Lower leg skin (tissue), 4 donors: ENCODE data around the gene TUBG1. TPM values are rescaled to one million over a fixed set of nuclear protein-coding genes. Genes with fewer than 3 reads are reported as not detected.

ENCODE experiments used
- DNase-seq, 2 donors: peaks; one replicate each; pipeline ENCODE4 v3.0.0-alpha.2; 2019; ENCODE audit warnings: low spot score in 2 of 2
- H3K4me3 ChIP-seq: fragments of 200-600 bp; sonication (generic); 2 replicates; pipeline ENCODE4 v1.5.1; 2017; ENCODE audit warnings: mild to moderate bottlenecking, low read depth; ENCODE audit not compliant: poor library complexity, severe bottlenecking
- POLR2A ChIP-seq, 2 donors: fragments of 450-650 bp; IDR thresholded peaks; one replicate each; pipeline ENCODE4 v1.6.1; 2016 to 2017; ENCODE audit warnings: antibody characterized with exemption in 2 of 2, mild to moderate bottlenecking in 1 of 2, moderate library complexity in 1 of 2
- WGBS, 2 donors: methylation state at CpG; one replicate each; pipeline ENCODE4 v1.1.5; 2018; 5-methylcytosine and 5-hydroxymethylcytosine counted together
- intact Hi-C: fragments of 100-400 bp; cut with DNase I; formaldehyde crosslinking; loops from one replicate; pipeline ENCODE4 v1.15.0; 2023; ENCODE audit warnings: low total_unique reads
- total RNA-seq, 4 donors: library from RNA; depleted of rRNA; stranded (reverse); fragments of >200 nt; gene quantifications; one replicate each; pipeline ENCODE4 v1.1.0, GENCODE V29; 2016
- TF ChIP-seq, protein P1 (sequence below), 3 donors: fragments of 450-650 bp; IDR thresholded peaks; one replicate each; pipeline ENCODE4 v1.5.1; 2016; ENCODE audit warnings: antibody characterized with exemption in 3 of 3, mild to moderate bottlenecking in 3 of 3, moderate library complexity in 2 of 3

Gene TUBG1
- total RNA-seq, 4 donors from 2014 or later = 54.4 to 61.1 (median 56.7) TPM

GRCh38 chr17:42566883-42567573, 42.5 kb upstream of the TUBG1 start, which contains the start of gene MLX:
Gene MLX (plus strand): TSS chr17:42567100. CDS start chr17:42567125, 25 bp downstream.
- peak; percentile 92 to 99 for DNase-seq
- TF ChIP-seq, protein P1, sequence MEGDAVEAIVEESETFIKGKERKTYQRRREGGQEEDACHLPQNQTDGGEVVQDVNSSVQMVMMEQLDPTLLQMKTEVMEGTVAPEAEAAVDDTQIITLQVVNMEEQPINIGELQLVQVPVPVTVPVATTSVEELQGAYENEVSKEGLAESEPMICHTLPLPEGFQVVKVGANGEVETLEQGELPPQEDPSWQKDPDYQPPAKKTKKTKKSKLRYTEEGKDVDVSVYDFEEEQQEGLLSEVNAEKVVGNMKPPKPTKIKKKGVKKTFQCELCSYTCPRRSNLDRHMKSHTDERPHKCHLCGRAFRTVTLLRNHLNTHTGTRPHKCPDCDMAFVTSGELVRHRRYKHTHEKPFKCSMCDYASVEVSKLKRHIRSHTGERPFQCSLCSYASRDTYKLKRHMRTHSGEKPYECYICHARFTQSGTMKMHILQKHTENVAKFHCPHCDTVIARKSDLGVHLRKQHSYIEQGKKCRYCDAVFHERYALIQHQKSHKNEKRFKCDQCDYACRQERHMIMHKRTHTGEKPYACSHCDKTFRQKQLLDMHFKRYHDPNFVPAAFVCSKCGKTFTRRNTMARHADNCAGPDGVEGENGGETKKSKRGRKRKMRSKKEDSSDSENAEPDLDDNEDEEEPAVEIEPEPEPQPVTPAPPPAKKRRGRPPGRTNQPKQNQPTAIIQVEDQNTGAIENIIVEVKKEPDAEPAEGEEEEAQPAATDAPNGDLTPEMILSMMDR (IDR thresholded peaks at IDR 0.05) = no peak
- no peak for TF ChIP-seq POLR2A (IDR thresholded peaks at IDR 0.05)
- intact Hi-C loops = no loop called here
- peak within 1 kb of the TSS; percentile 88 for H3K4me3 ChIP-seq
- WGBS, 2 donors = 0% methylated on average over 30 to 39 of the region's 72 CpGs

- intact Hi-C loops = no loop called here
- no peak overlapping the region for H3K4me3 ChIP-seq
- TF ChIP-seq POLR2A (IDR thresholded peaks at IDR 0.05) = no peak
- TF ChIP-seq, protein P1 (IDR thresholded peaks at IDR 0.05) = no peak
- 87 to 88% methylated on average over 14 of the region's 14 CpGs for WGBS, 2 donors
- no peak for DNase-seq
These were observed 41.0 kb upstream of the TUBG1 start for GRCh38 chr17:42568341-42569111.

- H3K4me3 ChIP-seq = no peak overlapping the region
- WGBS, 2 donors = 77 to 85% methylated on average over 12 of the region's 12 CpGs
- no peak for DNase-seq
- TF ChIP-seq, protein P1 (IDR thresholded peaks at IDR 0.05) = no peak
- TF ChIP-seq POLR2A (IDR thresholded peaks at IDR 0.05) = no peak
- intact Hi-C loops = loop anchor here (10.0 kb wide), 1 partner anchor 113 kb away; the partner anchor contains the start of genes CCR10 and CNTNAP1
These were observed 37.9 kb upstream of the TUBG1 start for GRCh38 chr17:42571435-42572225.

- DNase-seq = no peak
- intact Hi-C loops = loop anchor here (10.0 kb wide), 1 partner anchor 112 kb away; the partner anchor contains the start of genes CCR10 and CNTNAP1
- no peak overlapping the region for H3K4me3 ChIP-seq
- TF ChIP-seq POLR2A (IDR thresholded peaks at IDR 0.05) = no peak
- TF ChIP-seq, protein P1 (IDR thresholded peaks at IDR 0.05) = no peak
- 76 to 78% methylated on average over 4 of the region's 4 CpGs for WGBS, 2 donors
These were observed 36.4 kb upstream of the TUBG1 start for GRCh38 chr17:42573095-42573494.

DNA sequence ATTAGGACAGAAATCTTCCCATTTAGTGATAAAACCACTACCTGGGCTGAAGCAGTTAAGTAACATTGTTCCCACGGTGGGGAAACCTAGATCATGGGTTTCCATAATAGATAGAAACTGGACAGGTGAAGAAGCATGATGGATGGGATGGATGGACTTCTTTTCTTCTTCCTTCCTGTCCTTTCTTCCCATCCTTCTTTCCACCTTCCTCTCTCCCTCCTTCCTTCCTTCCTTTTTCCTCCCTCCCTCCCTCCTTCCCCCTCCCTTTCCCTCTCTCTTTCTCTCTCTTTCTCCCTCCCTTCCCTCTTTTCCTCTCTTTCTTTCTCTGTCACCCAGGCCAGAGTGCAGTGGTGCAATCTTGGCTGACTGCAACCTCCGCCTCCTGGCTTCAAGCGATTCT, 35.0 kb upstream of the TUBG1 start:
- DNase-seq = no peak
- H3K4me3 ChIP-seq = no peak overlapping the region
- TF ChIP-seq, protein P1 (IDR thresholded peaks at IDR 0.05) = no peak
- TF ChIP-seq POLR2A (IDR thresholded peaks at IDR 0.05) = no peak
- intact Hi-C loops = loop anchor here (10.0 kb wide), 1 partner anchor 110 kb away; the partner anchor contains the start of genes CCR10 and CNTNAP1
- 82 to 83% methylated on average over 3 of the region's 3 CpGs for WGBS, 2 donors
